GM18861 (cell line): ENCODE results near the gene CCDC138.

ENCODE experiments used
- ATAC-seq: cut with Tn5 transposase; IDR thresholded peaks from one replicate; pipeline ENCODE4 v1.9.1; 2021; ENCODE audit not compliant: unreplicated experiment

CCDC138 gene

DNA sequence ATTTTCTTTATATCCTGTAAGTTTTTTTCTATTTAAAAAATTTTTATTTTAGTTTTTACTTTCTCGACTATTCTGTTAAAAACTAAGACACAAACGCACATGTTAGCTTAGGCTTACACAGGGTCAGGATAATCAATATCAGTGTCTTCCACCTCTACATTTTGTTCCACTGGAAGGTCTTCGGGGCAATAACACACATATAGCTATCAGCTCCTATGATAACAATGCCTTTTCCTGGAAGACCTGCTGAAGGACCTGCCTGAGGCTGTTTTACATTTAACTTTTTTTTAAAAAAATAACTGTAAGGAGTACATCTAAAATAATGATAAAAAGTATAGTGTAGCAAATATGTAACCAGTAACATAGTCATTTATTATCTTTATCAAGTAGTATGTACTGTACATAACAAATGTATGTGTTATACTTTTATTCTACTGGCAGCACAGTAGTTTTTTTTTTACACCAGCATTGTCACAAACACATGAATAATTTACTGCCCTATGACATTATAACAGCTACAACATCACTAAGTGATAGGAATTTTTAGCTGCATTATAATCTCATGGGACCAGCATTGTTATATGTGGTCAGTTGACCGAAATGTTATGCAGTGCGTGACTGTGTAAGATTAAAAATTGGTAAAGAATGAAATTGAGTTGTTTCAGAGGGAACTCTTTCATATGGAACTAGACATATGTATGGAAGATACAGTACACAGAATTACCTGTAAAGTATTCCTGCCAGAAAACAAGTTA is 37.9 kb downstream of the CCDC138 start:
- no peak for ATAC-seq

DNA sequence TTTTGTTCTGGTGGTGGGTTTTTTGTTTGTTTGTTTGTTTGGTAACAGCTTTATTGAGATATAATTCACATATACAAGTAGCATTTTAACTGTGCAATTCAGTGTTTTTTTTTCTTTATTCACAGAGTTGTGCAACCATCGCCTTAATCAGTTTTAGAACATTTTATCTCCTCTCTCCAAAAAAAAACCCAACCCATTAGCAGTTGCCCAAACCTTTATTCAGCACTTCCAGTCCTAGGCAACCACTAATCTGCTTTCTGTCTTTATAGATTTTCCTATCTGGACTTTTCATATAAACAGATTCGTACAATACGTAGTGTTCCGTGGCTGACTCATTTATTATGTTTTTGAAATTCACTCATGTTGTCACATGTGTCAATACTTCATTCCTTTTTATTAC is 38.7 kb downstream of the CCDC138 start:
- ATAC-seq: no peak

DNA sequence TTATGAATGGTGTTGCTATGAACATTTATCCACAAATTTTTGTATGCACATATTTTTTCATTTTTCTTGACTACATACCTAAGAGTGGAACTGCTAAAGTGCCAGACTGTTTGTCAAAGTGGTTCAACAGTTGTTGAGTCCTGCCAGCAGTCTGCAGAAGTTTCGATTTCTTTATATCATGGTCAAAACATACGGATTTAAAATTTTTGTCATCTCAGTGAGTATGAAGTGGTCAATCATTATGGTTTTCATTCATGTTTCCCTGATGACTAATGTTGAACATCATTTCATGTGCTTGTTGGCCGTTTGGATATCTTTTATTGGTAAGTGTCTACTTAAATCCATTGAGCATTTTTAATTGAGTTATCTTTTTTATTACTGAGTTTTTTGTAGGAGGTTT is 39.2 kb downstream of the CCDC138 start:
- no peak for ATAC-seq

DNA sequence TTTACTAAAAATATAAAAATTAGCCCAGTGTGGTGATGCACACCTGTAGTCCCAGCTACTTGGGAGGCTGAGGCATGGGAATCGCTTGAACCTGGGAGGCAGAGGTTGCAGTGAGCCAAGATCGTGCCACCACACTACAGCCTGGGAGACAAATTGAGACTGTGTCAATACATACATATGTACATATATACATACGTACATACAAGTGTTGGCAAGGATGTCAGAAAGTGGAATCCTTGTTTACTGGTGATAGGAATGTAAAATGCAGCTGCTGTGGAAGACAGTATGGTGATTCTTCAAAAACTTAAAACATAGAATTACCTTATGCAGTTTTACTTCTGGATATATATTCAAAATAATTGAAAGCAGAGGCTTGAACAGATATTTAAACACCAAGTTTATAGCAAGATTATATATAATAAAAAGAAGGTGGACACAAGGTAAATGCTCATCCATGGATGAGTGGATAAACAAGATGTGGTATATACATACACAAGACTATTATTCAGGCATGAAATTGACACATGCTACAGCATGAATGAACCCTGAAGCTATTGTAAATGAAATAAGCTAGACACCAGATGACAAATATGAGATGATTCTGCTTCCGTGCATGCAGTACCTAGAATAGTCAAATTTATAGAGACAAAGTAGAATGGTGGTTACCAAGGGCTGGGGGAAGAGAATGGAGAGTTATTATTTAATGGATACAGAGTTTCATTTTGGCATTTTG is 43.2 kb downstream of the CCDC138 start:
- no peak for ATAC-seq

DNA sequence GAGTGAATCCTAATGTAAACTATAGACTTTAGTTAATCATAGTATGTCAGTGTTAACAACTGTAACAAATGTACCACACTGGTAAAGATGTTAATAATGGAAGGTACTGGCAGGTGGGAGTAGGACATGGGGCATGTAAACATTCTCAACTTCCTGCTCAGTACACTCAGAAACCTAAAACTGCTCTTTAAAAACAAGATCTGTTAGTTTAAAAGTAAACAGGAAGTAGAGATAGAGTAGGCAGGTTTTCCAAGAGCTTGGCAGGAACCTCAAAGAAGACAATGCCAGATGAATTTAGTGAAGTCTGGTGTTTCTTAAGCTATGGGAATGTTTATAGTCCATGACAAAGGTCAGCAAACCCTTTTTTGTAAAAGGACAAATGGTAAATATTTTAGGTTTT is 46.6 kb downstream of the CCDC138 start:
- no peak for ATAC-seq

DNA sequence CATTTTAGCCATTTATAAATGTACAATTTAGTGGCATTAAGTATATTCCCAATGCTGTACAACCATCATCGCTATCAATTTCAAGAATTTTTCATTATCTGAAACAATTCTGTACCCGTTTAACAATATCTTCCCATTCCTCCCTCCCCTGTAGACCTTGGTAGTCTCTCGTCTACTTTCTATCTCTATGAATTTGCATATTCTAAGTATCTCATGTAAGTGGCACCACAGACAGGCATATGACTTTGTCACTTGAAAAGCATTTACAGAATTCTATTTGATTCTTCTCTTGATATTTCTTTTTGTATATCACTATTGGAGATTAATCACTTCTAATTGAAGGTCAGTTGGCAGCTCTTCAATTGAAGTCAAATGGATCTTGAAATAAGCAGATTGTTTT is 48.0 kb downstream of the CCDC138 start:
- ATAC-seq: no peak

DNA sequence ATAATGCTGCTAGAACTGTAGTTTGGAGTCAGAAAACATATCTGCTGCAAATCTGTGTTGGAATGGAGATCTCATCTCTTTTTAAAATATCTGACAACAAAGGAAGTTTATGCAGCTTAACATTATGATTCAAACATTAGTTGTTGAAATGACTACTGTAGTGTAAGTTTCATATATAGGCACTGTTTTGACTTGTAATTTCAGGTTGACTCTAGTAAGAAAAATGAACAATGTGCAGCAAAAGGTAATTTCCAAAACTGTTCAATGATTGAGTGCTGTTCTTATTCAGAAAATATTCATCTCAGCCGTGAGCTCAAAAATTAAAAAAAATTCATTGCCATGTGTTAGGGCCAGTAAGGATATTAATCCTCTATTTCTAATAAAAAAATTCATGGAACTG is 48.5 kb downstream of the CCDC138 start:
- no peak for ATAC-seq

DNA sequence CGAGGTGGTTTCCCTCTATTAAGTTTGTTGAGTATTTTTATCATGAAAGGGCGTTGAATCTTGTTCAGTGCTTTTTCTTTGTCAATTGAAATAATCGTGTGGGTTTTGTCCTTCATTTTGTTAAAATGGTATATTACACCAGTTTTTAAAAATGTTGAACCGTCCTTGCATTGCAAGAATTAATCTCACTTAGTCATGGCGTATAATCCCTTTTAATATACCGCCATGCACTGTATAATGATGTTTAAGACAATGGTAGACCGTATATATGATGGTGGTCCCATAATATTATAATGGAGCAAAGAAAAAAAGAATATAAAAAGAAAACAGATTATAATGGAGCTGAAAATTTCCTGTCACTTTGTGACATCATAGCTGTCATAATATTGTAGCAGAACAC is 50.6 kb downstream of the CCDC138 start:
- ATAC-seq: no peak

DNA sequence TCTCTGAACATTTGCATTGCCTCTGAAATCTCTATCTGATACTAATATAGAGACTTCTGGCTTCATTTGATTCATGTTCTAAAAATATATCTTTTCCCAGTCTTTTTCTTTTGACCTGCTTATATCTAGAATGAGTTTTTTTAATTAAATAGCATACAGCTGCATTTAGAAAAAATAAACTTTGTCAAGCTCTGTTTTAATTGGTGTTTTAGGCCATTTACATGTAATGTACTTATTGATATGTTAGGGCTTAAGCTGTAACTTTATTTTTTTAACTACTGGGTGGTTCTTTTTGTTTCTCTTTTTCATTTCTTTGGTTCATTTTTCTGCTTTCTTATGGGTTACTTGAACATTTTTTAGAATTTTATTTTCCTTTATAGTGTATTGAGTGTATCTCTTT is 54.9 kb downstream of the CCDC138 start:
- ATAC-seq: no peak

DNA sequence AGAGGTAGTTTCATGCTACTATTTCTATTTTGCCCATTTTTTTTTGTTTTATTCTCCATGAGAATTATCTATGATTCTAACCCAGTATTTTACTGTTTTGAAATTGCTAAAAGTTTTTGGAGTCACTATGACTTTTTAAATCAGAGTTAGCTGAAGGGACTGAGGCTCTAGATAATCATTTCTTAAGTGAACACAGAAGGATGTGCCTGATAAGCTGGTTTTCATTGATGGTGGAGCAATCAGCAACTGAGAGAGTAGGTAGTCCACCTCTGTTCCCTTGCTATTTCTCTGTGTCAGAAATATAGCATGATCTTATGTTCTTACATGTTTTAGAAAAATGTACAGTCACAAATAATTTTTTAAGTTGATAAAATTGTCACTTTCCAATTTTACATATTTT is 59.4 kb downstream of the CCDC138 start:
- no peak for ATAC-seq

DNA sequence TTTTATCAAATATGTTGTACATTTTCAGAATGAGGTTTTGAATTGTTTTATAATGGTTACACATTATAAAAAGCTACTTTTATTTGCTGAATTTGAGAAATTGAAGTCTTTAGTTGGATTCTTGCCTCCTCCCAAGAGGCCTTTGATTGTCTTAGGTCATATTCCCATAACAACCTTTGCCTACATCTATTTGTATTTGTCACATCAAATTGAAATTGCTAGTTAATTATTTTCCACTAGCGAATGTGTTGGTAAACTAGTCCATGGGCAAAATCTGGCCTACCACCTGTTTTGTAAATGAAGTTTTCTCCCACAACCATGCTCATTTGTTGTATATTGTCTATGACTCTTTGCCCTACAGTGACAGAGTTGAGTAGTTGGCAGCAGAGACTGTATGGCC is 60.4 kb downstream of the CCDC138 start:
- no peak for ATAC-seq

DNA sequence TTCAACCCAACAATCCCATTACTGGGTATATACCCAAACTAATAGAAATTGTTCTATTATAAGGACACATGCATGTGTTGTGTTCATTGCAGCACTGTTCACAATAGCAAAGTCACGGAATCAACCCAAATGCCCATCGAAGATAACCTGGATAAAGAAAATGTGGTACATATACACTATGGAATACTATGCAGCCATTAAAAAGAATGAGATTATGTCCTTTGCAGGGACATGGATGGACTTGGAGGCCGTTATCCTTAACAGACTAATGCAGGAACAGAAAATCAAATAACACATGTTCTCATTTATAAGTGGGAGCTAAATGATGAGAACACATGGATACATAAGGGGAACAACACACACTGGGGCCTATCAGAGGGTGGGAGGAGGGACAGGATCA is 65.8 kb downstream of the CCDC138 start:
- ATAC-seq: no peak

DNA sequence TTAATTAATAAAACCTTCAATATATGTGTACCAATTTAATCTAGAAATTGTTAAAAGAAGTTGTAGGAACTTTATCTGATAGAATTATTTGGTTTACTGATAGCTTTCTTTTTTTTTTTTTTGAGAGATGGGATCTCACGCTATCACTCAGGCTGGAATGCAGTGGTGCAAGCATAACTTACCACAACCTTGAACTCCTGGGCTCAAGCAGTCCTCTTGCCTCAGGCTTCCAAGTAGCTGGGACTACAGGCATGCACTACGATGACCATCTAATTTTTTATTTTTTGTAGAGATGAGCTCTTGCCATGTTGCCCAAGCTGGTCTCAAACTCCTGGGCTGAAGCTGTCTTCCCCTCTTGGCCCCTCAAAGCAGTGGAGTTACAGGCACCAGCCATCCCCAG is 66.8 kb downstream of the CCDC138 start:
- no peak for ATAC-seq

DNA sequence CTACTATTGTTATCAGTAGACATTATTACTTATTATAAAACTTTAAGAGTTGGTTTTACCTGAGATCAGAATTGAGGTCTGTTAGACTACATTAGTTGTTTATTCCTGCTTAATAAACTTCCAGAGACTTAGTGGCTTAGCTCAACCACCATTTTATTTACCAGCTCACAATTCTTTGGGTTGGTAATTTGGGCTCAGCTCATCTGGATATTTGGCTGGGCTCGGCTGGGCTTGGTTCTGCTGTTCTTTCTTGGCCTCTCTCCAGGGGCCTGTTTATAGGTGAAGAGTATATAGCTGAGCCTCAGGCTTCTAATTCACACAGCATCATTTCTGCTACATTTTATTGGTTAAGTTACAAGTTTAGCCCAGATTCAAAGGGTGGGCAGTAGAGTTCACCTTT is 67.9 kb downstream of the CCDC138 start:
- ATAC-seq: no peak

DNA sequence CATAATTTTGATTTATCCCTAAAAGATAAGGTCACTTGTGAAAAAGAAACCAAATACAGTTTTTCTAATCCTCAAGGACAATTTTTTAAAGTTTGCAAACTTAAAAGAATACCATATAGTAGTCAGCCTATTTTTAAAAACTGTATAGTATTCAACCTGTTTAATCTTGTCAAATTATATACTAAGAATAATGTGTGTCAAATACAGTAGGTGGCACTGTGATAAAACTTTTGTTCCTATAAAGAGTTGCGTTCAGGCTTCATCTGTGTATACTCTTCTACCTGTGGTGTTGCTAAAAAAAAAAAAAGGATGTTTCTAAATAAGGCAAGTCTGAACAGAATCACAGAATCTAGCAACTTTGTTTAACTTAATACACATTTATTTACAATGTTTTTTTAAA is 68.6 kb downstream of the CCDC138 start:
- ATAC-seq: no peak

DNA sequence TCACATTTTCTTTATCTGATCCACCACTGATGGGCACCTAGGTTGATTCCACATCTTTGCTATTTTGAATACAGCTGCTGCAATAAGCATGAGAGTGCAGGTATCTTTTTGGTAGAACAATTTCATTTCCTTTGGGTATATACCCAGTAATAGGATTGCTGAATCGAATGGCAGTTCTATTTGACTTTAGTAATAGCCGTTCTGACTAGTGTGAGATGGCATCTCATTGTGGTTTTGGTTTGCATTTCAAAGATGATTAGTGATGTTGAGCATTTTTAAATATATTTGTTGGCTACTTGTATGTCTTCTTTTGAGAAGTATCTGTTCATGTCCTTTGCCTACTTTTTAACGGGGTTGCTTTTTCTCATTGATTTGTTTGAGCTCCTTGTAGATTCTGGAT is 72.3 kb downstream of the CCDC138 start:
- ATAC-seq: no peak

DNA sequence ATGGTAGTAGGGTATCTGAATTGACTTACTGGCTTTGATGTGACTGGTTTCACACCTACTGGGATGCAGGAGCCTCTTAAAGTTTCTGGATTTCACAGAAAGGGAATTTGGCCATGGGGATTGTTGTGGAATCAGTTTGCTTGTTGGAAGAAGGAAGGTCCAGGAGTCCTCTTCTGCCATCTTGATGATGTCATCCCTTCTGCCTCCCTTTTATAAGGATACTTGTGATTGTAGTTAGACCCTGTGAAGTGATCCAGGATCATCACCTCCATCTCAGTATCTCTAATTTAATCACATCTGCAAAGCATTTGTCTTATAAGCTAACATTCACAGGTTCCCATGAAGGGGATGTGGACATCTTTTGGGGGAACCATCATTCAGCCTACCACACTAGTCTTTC is 79.5 kb downstream of the CCDC138 start:
- ATAC-seq: no peak

DNA sequence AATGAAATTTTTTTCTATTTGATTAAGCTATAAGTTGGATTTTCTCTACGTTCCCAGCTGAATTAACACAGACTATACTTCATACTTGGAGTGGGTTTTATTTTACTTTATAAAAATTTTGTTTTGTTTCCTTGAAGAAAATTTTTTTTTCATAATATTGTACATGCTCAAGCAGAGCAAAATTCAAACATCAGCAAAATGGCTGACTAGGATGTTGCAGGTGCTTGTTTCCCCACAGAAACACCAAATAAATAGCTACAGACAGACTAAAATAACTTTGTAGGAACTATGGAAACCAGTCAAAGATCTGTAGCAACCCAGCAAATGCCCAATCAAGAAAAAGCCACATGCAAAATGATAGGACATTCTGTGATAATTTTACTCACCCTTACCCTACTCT is 82.3 kb downstream of the CCDC138 start:
- ATAC-seq: no peak

DNA sequence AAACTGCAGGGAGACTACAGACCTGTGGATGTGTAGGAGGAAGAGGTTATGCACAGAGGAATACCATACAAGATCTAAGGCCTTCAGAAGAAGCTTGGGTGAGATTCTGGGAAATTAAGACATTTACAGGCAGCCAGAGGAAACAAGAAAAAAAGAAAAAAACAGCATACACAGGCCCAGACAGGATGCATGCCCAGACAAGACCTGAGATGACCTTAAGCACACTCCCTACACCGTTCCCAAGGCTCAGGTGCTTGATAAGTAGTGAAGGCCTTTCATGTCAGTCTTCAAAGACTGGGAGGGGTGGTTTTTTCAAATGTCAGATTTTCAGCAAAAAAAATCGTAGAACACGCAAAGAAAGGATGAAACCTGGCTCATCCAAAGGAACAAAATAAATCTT is 83.0 kb downstream of the CCDC138 start:
- ATAC-seq: no peak

DNA sequence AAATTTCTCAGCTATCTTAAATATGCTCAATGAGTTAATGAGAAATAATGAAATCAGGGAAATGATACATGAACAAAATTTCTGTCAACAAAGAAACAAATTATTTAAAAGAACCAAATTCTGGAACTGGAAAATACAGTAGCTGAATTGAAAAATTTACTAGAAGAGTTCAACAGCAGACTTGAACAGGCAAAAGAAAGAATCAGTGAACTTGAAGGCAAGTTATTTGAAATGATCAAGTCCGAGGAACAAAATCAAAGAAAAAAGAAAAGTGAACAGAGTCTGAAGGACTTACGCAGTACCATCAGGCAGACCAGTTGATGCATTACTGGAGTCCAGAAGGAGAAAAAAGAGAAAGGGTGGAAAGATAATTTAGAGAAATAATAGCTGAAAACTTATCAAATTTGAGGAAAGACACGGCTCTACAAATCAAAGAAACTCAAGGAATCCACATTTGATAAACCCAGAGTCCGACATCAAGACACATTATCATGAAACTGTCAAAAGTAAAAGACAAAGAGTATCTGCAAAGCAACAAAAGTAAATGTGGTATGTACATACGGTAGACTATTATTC is 83.6 kb downstream of the CCDC138 start:
- no peak for ATAC-seq

DNA sequence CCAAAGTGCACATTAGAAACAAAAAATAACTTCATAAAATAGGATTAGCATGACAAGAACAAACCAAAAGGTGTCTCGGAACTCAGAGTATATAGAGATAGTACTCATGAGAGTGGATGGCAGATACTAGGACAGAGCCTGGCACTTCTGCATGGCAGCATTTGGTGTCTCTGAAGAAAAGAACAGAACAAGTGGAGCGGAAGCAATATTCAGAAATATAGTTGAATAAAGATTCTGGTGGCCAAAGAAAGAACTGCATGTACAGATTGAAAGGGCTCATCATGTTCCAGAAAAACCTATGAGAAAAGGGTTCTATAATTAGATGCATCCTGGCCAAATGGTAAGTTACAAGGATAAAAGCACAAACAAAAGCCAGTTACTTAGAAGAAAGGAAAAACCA is 90.9 kb downstream of the CCDC138 start:
- no peak for ATAC-seq

DNA sequence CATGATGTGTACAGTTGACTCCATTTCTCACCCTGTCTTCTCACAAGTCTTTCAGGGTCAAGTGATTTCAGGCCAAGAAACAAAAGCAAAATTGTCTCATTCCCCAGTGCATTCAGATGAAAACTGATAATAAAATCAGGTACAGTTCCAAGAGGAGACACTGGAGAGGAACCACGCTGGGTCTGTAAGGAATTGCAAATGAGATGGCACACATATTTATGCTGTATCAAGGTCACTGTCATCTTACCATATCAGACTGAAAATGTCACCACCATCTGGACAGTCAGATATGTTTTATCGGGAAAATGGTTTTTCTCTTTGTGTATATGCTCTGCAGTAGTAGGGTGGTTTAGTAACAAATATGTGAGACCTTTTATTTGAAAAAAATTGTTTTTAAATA is 91.7 kb downstream of the CCDC138 start:
- no peak for ATAC-seq
